GM12891 (cell line): ENCODE results near the gene TMCC2.

Experiments used
- DNase-seq: peaks from one replicate; pipeline ENCODE4 v3.0.0; 2011; ENCODE audit warnings: low spot score; ENCODE audit not compliant: insufficient read length
- FAIRE-seq: peaks from 2 replicates; lab custom pipeline; 2011; peaks lifted over from hg19 to GRCh38; lab: Jason Lieb, UNC
- PAX5 ChIP-seq: IDR thresholded peaks from 2 replicates; pipeline ENCODE4 v1.6.1; 2011; ENCODE audit warnings: low read length, moderate library complexity, mild to moderate bottlenecking; ENCODE audit not compliant: insufficient read depth, severe bottlenecking
- POLR2A ChIP-seq: IDR thresholded peaks from 2 replicates; pipeline ENCODE4 v1.6.1; 2011; ENCODE audit warnings: low read depth, low read length, control low read depth
- POLR2AphosphoS5 ChIP-seq: IDR thresholded peaks from 2 replicates; pipeline ENCODE4 v1.6.1; 2011; ENCODE audit warnings: low read depth, low read length, control low read depth
- POU2F2 ChIP-seq: IDR thresholded peaks from 2 replicates; pipeline ENCODE4 v1.6.1; 2011; ENCODE audit warnings: low read depth, mild to moderate bottlenecking, control low read depth, low read length, moderate library complexity
- SPI1 ChIP-seq: IDR thresholded peaks from 2 replicates; pipeline ENCODE4 v1.6.1; 2011; ENCODE audit warnings: low read depth, low read length, control low read depth
- TAF1 ChIP-seq: IDR thresholded peaks from 2 replicates; pipeline ENCODE4 v1.6.1; 2011; ENCODE audit warnings: low read depth, low read length, control low read depth

TMCC2 gene

DNA sequence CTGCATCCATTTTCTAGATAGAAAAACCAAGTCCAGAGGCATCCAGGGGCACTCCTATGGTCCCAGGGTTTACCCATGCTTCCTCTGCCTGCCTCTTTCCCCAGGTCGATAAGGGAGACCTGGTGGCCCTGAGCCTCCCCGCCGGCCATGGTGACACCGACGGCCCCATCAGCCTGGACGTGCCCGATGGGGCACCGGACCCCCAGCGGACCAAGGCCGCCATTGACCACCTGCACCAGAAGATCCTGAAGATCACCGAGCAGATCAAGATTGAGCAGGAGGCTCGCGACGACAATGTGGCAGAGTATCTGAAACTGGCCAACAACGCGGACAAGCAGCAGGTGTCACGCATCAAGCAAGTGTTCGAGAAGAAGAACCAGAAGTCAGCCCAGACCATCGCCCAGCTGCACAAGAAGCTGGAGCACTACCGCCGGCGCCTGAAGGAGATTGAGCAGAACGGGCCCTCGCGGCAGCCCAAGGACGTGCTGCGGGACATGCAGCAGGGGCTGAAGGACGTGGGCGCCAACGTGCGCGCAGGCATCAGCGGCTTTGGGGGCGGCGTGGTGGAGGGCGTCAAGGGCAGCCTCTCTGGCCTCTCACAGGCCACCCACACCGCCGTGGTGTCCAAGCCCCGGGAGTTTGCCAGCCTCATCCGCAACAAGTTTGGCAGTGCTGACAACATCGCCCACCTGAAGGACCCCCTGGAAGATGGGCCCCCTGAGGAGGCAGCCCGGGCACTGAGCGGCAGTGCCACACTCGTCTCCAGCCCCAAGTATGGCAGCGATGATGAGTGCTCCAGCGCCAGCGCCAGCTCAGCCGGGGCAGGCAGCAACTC, 41.3 kb downstream of the TMCC2 start:
- no peak for DNase-seq
- FAIRE-seq = no peak
- TF ChIP-seq TAF1 (no peak), POU2F2 (no peak), POLR2AphosphoS5 (no peak), SPI1 (no peak), POLR2A (no peak)

DNA sequence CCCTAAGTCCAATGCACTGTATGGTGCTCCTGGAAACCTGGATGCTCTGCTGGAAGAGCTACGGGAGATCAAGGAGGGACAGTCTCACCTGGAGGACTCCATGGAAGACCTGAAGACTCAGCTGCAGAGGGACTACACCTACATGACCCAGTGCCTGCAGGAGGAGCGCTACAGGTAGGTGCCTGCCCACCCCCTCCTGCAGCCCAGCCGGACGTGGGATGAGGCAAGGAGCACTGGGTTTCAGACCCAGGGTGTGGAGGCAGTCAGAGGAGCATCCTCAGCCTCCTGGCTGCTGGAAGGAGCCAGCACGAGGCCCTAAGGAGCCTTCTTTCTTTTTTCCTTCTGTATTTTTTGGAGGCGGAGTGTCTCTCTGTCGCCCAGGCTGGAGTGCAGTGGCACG, 42.0 kb downstream of the TMCC2 start:
- TF ChIP-seq POU2F2 (no peak), POLR2AphosphoS5 (no peak), SPI1 (no peak), PAX5 (no peak), TAF1 (no peak), POLR2A (no peak)
- no peak for FAIRE-seq
- DNase-seq = no peak

DNA sequence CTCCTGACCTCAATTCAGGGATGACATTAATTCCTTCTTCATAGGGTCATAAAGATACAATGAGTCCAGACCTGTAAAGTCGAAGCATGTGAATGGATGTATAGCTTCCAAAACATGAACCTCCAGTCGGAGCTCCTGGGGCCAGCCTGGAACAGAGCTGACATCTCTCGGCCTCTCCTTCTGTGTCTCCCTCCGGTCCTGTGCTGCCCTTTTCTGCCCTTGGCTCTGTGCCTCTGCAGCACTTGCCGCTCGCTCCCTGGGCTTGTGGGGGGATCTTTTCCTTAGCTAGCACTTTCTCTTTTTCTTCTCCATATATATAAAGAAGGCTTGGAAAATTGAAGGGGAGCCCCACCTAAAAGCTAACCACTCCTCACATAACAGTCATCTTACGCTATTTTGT, 42.5 kb downstream of the TMCC2 start:
- FAIRE-seq = no peak
- DNase-seq = no peak
- TF ChIP-seq TAF1 (no peak), PAX5 (no peak), POU2F2 (no peak)

DNA sequence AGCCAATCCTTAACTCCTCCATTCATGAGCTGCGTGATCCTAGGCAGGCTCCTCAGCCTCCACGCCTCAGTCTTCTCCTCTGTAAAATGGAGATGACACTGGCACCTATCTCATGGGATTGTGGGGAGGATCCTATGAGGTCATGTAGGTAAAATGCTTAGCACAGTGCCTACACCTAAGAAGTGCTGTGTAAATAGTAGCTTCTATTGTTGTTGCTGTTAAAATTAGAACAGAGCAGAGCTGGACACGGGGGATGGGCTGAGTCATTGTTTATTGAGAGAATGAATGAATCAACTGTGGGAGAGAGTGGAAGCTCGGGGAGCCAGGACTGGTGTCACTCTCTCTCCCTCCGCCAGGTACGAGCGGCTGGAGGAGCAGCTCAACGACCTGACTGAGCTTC, 43.0 kb downstream of the TMCC2 start:
- no peak for FAIRE-seq
- no peak for DNase-seq
- TF ChIP-seq PAX5 (no peak), SPI1 (no peak), POLR2A (no peak), TAF1 (no peak), POU2F2 (no peak), POLR2AphosphoS5 (no peak)

DNA sequence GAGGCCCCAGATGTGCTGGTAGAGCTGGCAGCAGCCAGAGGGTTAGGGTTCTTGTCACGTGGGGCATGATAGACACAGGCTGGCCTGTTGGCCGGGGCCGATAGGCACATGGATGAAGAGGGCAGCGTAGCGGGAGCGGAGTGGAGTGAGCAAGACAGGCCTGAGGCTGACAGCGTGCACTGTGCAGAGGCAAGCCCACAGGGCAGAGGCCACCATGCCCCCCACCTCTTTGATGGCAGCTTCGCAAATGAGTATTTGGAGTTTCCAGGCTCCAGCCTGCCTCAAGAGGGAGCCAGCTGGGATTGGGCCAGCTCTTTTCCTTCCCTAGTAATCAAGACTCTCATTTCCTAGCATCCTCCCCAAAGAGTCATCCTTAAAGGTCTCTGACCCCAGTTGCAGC, 43.5 kb downstream of the TMCC2 start:
- DNase-seq (no peak), FAIRE-seq (no peak)
- TF ChIP-seq TAF1 (no peak), POLR2AphosphoS5 (no peak)

DNA sequence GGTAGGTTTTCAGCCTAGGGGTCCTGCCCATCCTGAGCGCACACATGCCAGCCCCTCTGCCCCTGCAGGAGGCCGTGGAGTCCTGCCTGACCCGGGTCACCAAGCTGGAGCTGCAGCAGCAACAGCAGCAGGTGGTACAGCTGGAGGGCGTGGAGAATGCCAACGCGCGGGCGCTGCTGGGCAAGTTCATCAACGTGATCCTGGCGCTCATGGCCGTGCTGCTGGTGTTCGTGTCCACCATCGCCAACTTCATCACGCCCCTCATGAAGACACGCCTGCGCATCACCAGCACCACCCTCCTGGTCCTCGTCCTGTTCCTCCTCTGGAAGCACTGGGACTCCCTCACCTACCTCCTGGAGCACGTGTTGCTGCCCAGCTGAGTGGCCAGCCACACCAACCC, 44.0 kb downstream of the TMCC2 start:
- no peak for DNase-seq
- no peak for FAIRE-seq
- TF ChIP-seq SPI1 (no peak), POLR2AphosphoS5 (no peak), PAX5 (no peak), TAF1 (no peak), POLR2A (no peak), POU2F2 (no peak)

DNA sequence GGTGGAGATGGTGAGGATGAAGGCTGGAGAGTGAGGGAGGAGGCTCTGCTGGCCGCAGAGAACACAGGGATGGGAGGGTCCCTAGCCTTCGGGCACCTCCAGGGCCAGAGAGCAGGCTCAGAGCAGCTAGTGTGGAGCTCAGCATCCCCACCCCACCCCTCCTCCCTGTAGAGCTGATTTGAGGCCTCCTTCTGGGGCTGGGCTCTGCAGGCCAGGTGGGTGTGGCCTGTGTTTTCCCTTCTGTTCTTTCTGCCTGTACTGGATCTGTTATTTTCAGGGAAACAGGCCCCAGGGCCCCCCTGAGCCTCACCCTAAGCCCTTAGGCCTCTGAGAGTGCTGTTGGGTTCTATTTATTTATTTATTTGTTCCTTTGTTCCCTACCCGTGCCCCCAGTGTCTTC, 44.8 kb downstream of the TMCC2 start:
- TF ChIP-seq POU2F2 = no peak
- TF ChIP-seq PAX5 = no peak
- TF ChIP-seq POLR2A = no peak
- TF ChIP-seq TAF1 = no peak
- TF ChIP-seq SPI1 = no peak
- no peak for TF ChIP-seq POLR2AphosphoS5
- DNase-seq = no peak

DNA sequence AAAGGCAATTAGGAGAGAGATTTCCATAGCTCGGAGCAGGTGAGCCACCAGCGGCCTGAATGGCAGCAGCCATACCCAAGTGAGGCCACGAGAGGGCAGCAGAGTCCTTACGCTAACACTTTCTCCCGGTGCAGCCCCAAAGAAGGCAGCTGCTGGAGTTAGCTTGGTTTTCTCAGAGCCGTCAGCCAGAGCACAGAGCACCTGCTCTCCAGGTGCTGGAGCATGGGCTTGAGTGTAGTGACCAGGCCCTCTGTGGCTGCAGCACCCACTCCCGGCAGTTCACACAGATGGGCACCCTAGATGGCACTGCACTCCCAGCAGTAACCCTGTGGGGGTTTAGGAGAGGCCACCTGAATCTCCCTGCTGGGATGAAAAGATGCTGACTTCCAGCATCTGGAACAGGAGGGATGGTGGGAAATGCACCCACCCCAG, 45.8 kb downstream of the TMCC2 start:
- peak; percentile 86 for DNase-seq
- TF ChIP-seq SPI1 (no peak), PAX5 (no peak), POLR2AphosphoS5 (no peak), TAF1 (no peak), POU2F2 (0 out of 2 replicates have a peak, but pooled peaks have one; percentile 45)
- peak; percentile 96 for FAIRE-seq

More for the DNA sequence above, 44.8 kb downstream of the TMCC2 start:
- no peak for FAIRE-seq

DNA sequence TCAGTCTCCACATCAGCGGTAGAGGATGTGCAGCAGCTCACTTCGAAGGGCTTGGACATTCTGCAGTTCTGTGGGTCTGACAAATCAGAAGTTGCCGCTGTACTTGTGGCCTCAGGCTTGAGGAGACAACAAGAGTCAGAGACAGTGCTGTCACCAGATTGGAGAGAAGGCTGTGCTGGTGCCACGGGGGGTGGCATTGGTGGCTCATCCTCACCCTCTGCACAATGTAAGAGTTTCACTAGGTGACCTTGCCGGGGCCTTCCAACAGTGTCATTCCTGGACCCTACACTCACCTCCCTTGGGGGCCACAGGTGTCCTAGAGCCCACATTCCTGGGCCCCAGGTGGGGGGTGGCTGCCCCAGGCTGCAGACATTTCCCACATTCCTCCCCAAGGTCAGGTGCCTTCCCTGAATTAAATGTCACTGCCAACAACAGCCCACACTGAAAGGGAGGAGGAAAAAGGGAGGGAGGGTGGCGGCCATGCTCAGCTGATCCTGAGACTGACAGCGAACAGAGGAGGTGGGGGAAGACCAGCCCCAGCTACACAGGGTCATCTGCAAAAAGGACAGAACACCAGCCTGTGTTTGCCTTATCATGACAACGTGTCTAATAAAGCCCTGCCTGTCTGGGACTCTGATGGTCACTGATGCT, 46.4 kb downstream of the TMCC2 start:
- TF ChIP-seq SPI1 = no peak
- no peak for TF ChIP-seq POLR2A
- no peak for TF ChIP-seq TAF1
- TF ChIP-seq POLR2AphosphoS5 = no peak
- TF ChIP-seq PAX5 = peak; percentile 30
- no peak for TF ChIP-seq POU2F2
- no peak for DNase-seq
- no peak for FAIRE-seq

DNA sequence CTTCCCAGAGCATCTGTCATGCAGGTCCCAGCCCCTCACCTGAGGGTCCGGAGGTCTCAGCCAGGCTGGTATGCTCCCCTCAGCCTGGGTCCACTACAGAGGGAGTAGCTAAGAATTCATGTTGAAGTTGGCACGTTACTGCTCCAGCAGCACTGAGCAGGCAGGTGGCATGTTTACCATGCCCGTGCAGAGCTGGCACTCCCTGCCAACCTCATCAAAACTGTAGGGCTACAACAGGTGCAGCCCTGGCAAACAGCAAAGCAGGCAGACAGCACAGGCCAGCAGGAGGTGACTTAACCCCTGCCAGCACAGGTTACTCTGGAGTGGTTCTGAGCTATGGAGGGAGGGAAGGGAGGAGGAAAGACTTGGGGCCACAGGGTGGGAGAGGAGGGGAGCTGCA, 47.4 kb downstream of the TMCC2 start:
- DNase-seq (no peak), FAIRE-seq (no peak)
- TF ChIP-seq POLR2AphosphoS5 (no peak), TAF1 (no peak), POLR2A (no peak), PAX5 (no peak), POU2F2 (no peak), SPI1 (no peak)
